Ishikawa (cell line): ENCODE results near the gene GBF1.

Experiments
- CEBPB ChIP-seq: IDR thresholded peaks from 2 replicates; pipeline ENCODE4 v1.6.1; 2012
- EP300 ChIP-seq: IDR thresholded peaks from 2 replicates; pipeline ENCODE4 v1.6.1; 2012; ENCODE audit warnings: borderline replicate concordance
- FOXM1 ChIP-seq: IDR thresholded peaks from 2 replicates; pipeline ENCODE4 v1.6.1; 2012; ENCODE audit warnings: low read depth, borderline replicate concordance
- RAD21 ChIP-seq: IDR thresholded peaks from 2 replicates; pipeline ENCODE4 v1.6.1; 2012; ENCODE audit warnings: low read depth
- TAF1 ChIP-seq: IDR thresholded peaks from 2 replicates; pipeline ENCODE4 v1.6.1; 2012; ENCODE audit warnings: low read depth, mild to moderate bottlenecking
- TEAD4 ChIP-seq: IDR thresholded peaks from 2 replicates; pipeline ENCODE4 v1.6.1; 2012
- YY1 ChIP-seq: IDR thresholded peaks from 2 replicates; pipeline ENCODE4 v1.6.1; 2012; ENCODE audit warnings: low read depth
- TF ChIP-seq, protein P1 (sequence below): IDR thresholded peaks from 2 replicates; pipeline ENCODE4 v1.6.1; 2012; ENCODE audit warnings: low read depth, mild to moderate bottlenecking
- TF ChIP-seq, protein P2 (sequence below): IDR thresholded peaks from 2 replicates; pipeline ENCODE4 v1.6.1; 2012
- TF ChIP-seq, protein P3 (sequence below): IDR thresholded peaks from 2 replicates; pipeline ENCODE4 v1.6.1; 2012

DNA sequence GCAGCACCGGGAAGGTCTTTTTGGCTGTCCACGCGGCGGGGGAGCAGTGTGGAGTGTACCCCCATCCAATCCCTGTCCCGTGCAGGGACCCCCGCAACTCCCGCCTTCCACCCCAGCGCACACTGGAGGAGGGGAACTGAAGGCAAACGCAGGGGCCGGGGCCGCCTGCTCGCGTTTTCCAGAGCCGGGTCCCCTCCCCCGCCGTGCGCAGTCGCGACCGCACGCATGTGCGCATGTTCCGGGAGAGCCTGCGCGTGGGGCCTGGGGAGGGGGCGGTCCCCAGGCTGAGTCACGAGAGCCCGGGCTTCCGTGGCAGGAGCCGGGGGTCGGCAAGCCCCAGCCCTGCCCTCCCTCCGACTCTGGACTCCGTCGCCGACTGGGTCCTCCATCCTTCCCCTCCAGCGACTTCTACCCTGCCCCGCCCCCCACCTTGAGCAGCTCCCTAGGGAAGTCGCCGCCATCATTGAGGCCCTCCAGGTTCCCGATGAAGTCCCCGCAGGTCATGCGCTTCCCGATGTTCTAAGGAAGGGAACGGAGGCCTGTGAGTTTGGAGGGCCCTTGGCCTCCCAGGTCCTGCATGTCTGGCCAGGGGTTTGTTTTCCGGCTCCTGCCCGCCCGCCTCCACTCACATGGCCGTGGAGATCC, 165.2 kb downstream of the GBF1 start:
- TF ChIP-seq TAF1, result no peak
- TF ChIP-seq, protein P1, sequence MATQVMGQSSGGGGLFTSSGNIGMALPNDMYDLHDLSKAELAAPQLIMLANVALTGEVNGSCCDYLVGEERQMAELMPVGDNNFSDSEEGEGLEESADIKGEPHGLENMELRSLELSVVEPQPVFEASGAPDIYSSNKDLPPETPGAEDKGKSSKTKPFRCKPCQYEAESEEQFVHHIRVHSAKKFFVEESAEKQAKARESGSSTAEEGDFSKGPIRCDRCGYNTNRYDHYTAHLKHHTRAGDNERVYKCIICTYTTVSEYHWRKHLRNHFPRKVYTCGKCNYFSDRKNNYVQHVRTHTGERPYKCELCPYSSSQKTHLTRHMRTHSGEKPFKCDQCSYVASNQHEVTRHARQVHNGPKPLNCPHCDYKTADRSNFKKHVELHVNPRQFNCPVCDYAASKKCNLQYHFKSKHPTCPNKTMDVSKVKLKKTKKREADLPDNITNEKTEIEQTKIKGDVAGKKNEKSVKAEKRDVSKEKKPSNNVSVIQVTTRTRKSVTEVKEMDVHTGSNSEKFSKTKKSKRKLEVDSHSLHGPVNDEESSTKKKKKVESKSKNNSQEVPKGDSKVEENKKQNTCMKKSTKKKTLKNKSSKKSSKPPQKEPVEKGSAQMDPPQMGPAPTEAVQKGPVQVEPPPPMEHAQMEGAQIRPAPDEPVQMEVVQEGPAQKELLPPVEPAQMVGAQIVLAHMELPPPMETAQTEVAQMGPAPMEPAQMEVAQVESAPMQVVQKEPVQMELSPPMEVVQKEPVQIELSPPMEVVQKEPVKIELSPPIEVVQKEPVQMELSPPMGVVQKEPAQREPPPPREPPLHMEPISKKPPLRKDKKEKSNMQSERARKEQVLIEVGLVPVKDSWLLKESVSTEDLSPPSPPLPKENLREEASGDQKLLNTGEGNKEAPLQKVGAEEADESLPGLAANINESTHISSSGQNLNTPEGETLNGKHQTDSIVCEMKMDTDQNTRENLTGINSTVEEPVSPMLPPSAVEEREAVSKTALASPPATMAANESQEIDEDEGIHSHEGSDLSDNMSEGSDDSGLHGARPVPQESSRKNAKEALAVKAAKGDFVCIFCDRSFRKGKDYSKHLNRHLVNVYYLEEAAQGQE, result no peak
- no peak for TF ChIP-seq YY1
- no peak for TF ChIP-seq EP300
- no peak for TF ChIP-seq TEAD4
- TF ChIP-seq, protein P2, sequence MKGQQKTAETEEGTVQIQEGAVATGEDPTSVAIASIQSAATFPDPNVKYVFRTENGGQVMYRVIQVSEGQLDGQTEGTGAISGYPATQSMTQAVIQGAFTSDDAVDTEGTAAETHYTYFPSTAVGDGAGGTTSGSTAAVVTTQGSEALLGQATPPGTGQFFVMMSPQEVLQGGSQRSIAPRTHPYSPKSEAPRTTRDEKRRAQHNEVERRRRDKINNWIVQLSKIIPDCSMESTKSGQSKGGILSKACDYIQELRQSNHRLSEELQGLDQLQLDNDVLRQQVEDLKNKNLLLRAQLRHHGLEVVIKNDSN, result no peak
- no peak for TF ChIP-seq FOXM1
- TF ChIP-seq, protein P3, sequence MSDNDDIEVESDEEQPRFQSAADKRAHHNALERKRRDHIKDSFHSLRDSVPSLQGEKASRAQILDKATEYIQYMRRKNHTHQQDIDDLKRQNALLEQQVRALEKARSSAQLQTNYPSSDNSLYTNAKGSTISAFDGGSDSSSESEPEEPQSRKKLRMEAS, result no peak
- TF ChIP-seq CEBPB, result no peak
- no peak for TF ChIP-seq RAD21
